HepG2 (cell line): Measurements from ENCODE around the gene ECEL1. TPM values are rescaled to one million over a fixed set of nuclear protein-coding genes. Genes with fewer than 3 reads are reported as not detected.
A peak's percentile ranks its signal among the peaks of the same experiment; 100 is the strongest.

ENCODE experiments used
- CENPX ChIP-seq: sonication (generic); formaldehyde crosslinking; IDR thresholded peaks from 2 replicates; pipeline ENCODE4 v1.9.0; 2021; ENCODE audit warnings: mild to moderate bottlenecking, missing genetic modification reagents, moderate library complexity
- HHEX ChIP-seq: IDR thresholded peaks from 2 replicates; pipeline ENCODE4 v1.6.1; 2016; ENCODE audit warnings: control low read depth
- HINFP ChIP-seq: sonication (generic); formaldehyde crosslinking; IDR thresholded peaks from 2 replicates; pipeline ENCODE4 v1.4.0; 2020; ENCODE audit warnings: low read depth, mild to moderate bottlenecking, missing genetic modification reagents
- HNRNPLL ChIP-seq: fragments of 200-400 bp; formaldehyde crosslinking; IDR thresholded peaks from 2 replicates; pipeline ENCODE4 v1.6.1; 2017; ENCODE audit warnings: mild to moderate bottlenecking, low read depth, low read length; ENCODE audit not compliant: poor library complexity, severe bottlenecking
- ISL2 ChIP-seq: sonication (generic); formaldehyde crosslinking; IDR thresholded peaks from 2 replicates; pipeline ENCODE4 v1.5.0; 2020; ENCODE audit warnings: missing genetic modification reagents
- KMT2A ChIP-seq: sonication (generic); formaldehyde crosslinking; IDR thresholded peaks from 2 replicates; pipeline ENCODE4 v1.4.0; 2020; ENCODE audit warnings: missing genetic modification reagents
- MAF1 ChIP-seq: sonication (generic); formaldehyde crosslinking; IDR thresholded peaks from 2 replicates; pipeline ENCODE4 v1.5.0; 2020; ENCODE audit warnings: missing genetic modification reagents, borderline replicate concordance
- MYC ChIP-seq: sonication (generic); formaldehyde crosslinking; IDR thresholded peaks from 2 replicates; pipeline ENCODE4 v1.9.0; 2021; ENCODE audit warnings: missing genetic modification reagents, borderline replicate concordance
- MYPOP ChIP-seq: sonication (generic); formaldehyde crosslinking; IDR thresholded peaks from 2 replicates; pipeline ENCODE4 v1.8.1; 2023; ENCODE audit warnings: mild to moderate bottlenecking, moderate library complexity, missing genetic modification reagents
- ZNF143 ChIP-seq: sonication (generic); formaldehyde crosslinking; IDR thresholded peaks from 2 replicates; pipeline ENCODE4 v1.4.0; 2020; ENCODE audit warnings: missing genetic modification reagents
- ZNF180 ChIP-seq: sonication (generic); formaldehyde crosslinking; IDR thresholded peaks from 2 replicates; pipeline ENCODE4 v1.4.0; 2020; ENCODE audit warnings: low read depth, missing genetic modification reagents, borderline replicate concordance
- ZNF407 ChIP-seq: sonication (generic); formaldehyde crosslinking; IDR thresholded peaks from one replicate; pipeline ENCODE4 v1.5.1; 2020; ENCODE audit warnings: mild to moderate bottlenecking, missing genetic modification reagents; ENCODE audit errors: not compliant biosample characterization
- ZNF512 ChIP-seq: sonication (generic); formaldehyde crosslinking; IDR thresholded peaks from 2 replicates; pipeline ENCODE4 v1.4.0; 2020; ENCODE audit warnings: mild to moderate bottlenecking, missing genetic modification reagents
- ZSCAN21 ChIP-seq: sonication (generic); formaldehyde crosslinking; IDR thresholded peaks from 2 replicates; pipeline ENCODE4 v1.8.0; 2022; ENCODE audit warnings: mild to moderate bottlenecking, missing genetic modification reagents, moderate library complexity, borderline replicate concordance
- polyA plus RNA-seq, 8 experiments: library from polyadenylated mRNA; depleted of rRNA in 3 of 8; stranded (reverse) in 7 of 8; unstranded in 1 of 8; fragments of >200 nt; fragmentation: Illumina TruSeq in 4 of 8; extraction: Trizol in 4 of 8; gene quantifications; 2 replicates each; pipeline versions ENCODE4 v1.2.1 to v1.2.3, GENCODE V29; 2011 to 2016; ENCODE audit warnings: low read depth in 4 of 8, missing spikeins in 1 of 8, mixed read lengths in 1 of 8; ENCODE audit not compliant: insufficient read depth in 1 of 8
- total RNA-seq, 5 experiments: library from RNA; depleted of rRNA; stranded (reverse); fragments of >200 nt; fragmentation: Illumina TruSeq; extraction: Trizol; gene quantifications; 2 replicates each; pipeline ENCODE4 v1.2.3, GENCODE V29; 2016; ENCODE audit warnings: low read depth in 1 of 5

Gene ECEL1
- total and polyA plus RNA-seq, 2 of the 13 experiments (the other 11 are each of a cell fraction or from before 2014, with no cell fraction given), result not detected

- TF ChIP-seq ZNF407 (CRISPR knock-in tag) (peak; percentile 33), ZNF180 (CRISPR knock-in tag) (no peak), HINFP (peak; percentile 62), MAF1 (CRISPR knock-in tag) (0 out of 2 replicates have a peak, but pooled peaks have one; percentile 11), HHEX (CRISPR knock-in tag) (no peak), ZNF143 (CRISPR knock-in tag) (0 out of 2 replicates have a peak, but pooled peaks have one; percentile 24), CENPX (CRISPR knock-in tag) (no peak), KMT2A (CRISPR knock-in tag) (no peak), HNRNPLL (peak; percentile 58), ZSCAN21 (peak; percentile 52; the same call in 1 of the 2 replicates), MYC (CRISPR knock-in tag) (peak; percentile 23; the same call in 1 of the 2 replicates), MYPOP (CRISPR knock-in tag) (peak; percentile 92), ISL2 (CRISPR knock-in tag) (peak; percentile 40; the same call in 1 of the 2 replicates), ZNF512 (CRISPR knock-in tag) (peak; percentile 25; the same call in 1 of the 2 replicates)
These were observed 36.3 kb upstream of the ECEL1 start (continued) for GRCh38 chr2:232523682-232524597.
